C4-2B (cell line): ENCODE data around the gene CAPN13.

ENCODE experiments used
- ZFX ChIP-seq: fragments of 450-650 bp; IDR thresholded peaks from 2 replicates; pipeline ENCODE4 v1.6.1; 2017
- TF ChIP-seq, protein P1 (sequence below): fragments of 450-650 bp; conservative IDR thresholded peaks from 2 replicates; pipeline ENCODE4 v1.5.1; 2017; ENCODE audit warnings: mild to moderate bottlenecking

DNA sequence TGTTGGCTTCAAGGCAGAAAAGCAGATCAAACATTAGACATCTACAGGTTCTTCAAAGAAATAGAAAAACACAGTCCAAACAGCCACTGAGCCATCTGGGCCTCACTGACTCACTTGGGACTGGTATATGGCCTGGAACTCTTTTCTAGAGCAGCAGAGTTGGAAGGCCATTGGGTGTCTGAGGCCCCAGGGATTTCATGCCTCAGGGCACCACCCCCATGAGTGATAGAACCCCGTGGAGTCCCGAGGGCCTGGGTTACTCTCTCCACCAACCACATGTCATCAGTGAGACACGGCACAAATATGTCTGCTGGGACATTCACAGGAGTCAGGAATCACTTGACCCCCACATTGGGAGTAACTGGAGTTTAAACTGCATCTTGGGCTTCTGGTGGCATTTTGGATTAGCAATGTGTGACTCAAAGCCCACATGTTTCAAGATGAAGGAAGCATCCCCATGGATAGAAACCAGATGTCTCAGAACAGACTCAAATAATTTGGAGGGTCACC, 44.0 kb downstream of the CAPN13 start:
- TF ChIP-seq, protein P1, sequence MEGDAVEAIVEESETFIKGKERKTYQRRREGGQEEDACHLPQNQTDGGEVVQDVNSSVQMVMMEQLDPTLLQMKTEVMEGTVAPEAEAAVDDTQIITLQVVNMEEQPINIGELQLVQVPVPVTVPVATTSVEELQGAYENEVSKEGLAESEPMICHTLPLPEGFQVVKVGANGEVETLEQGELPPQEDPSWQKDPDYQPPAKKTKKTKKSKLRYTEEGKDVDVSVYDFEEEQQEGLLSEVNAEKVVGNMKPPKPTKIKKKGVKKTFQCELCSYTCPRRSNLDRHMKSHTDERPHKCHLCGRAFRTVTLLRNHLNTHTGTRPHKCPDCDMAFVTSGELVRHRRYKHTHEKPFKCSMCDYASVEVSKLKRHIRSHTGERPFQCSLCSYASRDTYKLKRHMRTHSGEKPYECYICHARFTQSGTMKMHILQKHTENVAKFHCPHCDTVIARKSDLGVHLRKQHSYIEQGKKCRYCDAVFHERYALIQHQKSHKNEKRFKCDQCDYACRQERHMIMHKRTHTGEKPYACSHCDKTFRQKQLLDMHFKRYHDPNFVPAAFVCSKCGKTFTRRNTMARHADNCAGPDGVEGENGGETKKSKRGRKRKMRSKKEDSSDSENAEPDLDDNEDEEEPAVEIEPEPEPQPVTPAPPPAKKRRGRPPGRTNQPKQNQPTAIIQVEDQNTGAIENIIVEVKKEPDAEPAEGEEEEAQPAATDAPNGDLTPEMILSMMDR = no peak
- TF ChIP-seq ZFX = no peak
